Mesenchymal stem cell (in vitro differentiated cells and primary cell): ENCODE data around the gene POU2AF1.

Experiments
- DNase-seq: peaks from one replicate; pipeline ENCODE4 v3.0.0-alpha.2; 2013
- H2AFZ ChIP-seq: one replicate; pipeline ENCODE4 v1.6.1; 2013; ENCODE audit warnings: low read depth, mild to moderate bottlenecking, control low read depth, inconsistent platforms, low read length, moderate library complexity
- H2AK5ac ChIP-seq: 2 replicates; pipeline ENCODE4 v1.6.1; 2013; ENCODE audit warnings: low read length, moderate library complexity, mild to moderate bottlenecking, inconsistent platforms; ENCODE audit not compliant: severe bottlenecking
- H2BK120ac ChIP-seq: one replicate; pipeline ENCODE4 v1.6.1; 2013; ENCODE audit warnings: low read depth, mild to moderate bottlenecking, inconsistent platforms, low read length, moderate library complexity
- H2BK12ac ChIP-seq, 2 experiments: one replicate each; pipeline ENCODE4 v1.6.1; 2013; ENCODE audit warnings: inconsistent platforms in 2 of 2, low read length in 2 of 2, mild to moderate bottlenecking in 2 of 2, moderate library complexity in 2 of 2, control low read depth in 1 of 2
- H2BK15ac ChIP-seq: one replicate; pipeline ENCODE4 v1.6.1; 2013; ENCODE audit warnings: mild to moderate bottlenecking, low read depth, inconsistent platforms; ENCODE audit not compliant: poor library complexity, severe bottlenecking
- H2BK5ac ChIP-seq: 2 replicates; pipeline ENCODE4 v1.6.1; 2013; ENCODE audit warnings: low read depth, mild to moderate bottlenecking, low read length, control low read depth, inconsistent platforms; ENCODE audit not compliant: poor library complexity, severe bottlenecking
- H3K14ac ChIP-seq, 2 experiments: one replicate each; pipeline ENCODE4 v1.6.1; 2013; ENCODE audit warnings: inconsistent platforms in 2 of 2, low read length in 2 of 2, control low read depth in 1 of 2, mild to moderate bottlenecking in 1 of 2, moderate library complexity in 1 of 2
- H3K18ac ChIP-seq, 2 experiments: one replicate each; pipeline ENCODE4 v1.6.1; 2013; ENCODE audit warnings: inconsistent platforms in 2 of 2, low read length in 2 of 2, control low read depth in 1 of 2, low read depth in 1 of 2, mild to moderate bottlenecking in 1 of 2
- H3K23ac ChIP-seq, 2 experiments: one replicate each; pipeline ENCODE4 v1.6.1; 2013; ENCODE audit warnings: inconsistent platforms in 2 of 2, low read length in 2 of 2, mild to moderate bottlenecking in 2 of 2, moderate library complexity in 2 of 2, control low read depth in 1 of 2
- H3K27ac ChIP-seq: 2 replicates; pipeline ENCODE4 v1.5.1; 2013; ENCODE audit warnings: mild to moderate bottlenecking, moderate library complexity, low read length, control low read depth, inconsistent platforms; ENCODE audit not compliant: poor library complexity, severe bottlenecking
- H3K27me3 ChIP-seq, 2 experiments: 2 replicates each; pipeline versions ENCODE4 v1.6.1 to v1.7.0; 2013; ENCODE audit warnings: low read length in 2 of 2, mild to moderate bottlenecking in 2 of 2, moderate library complexity in 2 of 2, control low read depth in 1 of 2, inconsistent platforms in 1 of 2; ENCODE audit not compliant: control insufficient read depth in 1 of 2, insufficient read depth in 1 of 2
- H3K36me3 ChIP-seq, 2 experiments: 2 replicates each; pipeline versions ENCODE4 v1.6.1 to v1.7.0; 2013; ENCODE audit warnings: low read length in 2 of 2, control low read depth in 1 of 2, inconsistent platforms in 1 of 2, low read depth in 1 of 2, mild to moderate bottlenecking in 1 of 2; ENCODE audit not compliant: insufficient read depth in 2 of 2, control insufficient read depth in 1 of 2
- H3K4ac ChIP-seq, 2 experiments: one replicate each; pipeline ENCODE4 v1.6.1; 2013; ENCODE audit warnings: inconsistent platforms in 2 of 2, low read length in 2 of 2, mild to moderate bottlenecking in 2 of 2, moderate library complexity in 2 of 2, control low read depth in 1 of 2, low read depth in 1 of 2
- H3K4me1 ChIP-seq: 2 replicates; pipeline ENCODE4 v1.6.1; 2013; ENCODE audit warnings: low read depth, low read length, control low read depth; ENCODE audit not compliant: control insufficient read depth, insufficient read depth
- H3K4me2 ChIP-seq: 2 replicates; pipeline ENCODE4 v1.6.1; 2013; ENCODE audit warnings: low read length, mild to moderate bottlenecking, inconsistent platforms; ENCODE audit not compliant: poor library complexity, severe bottlenecking
- H3K4me3 ChIP-seq, 2 experiments: 2 replicates each; pipeline versions ENCODE4 v1.5.1 to v1.7.0; 2013; ENCODE audit warnings: low read length in 2 of 2, mild to moderate bottlenecking in 2 of 2, control low read depth in 1 of 2, low read depth in 1 of 2; ENCODE audit not compliant: insufficient read depth in 1 of 2
- H3K79me1 ChIP-seq: replicated peaks from 2 replicates; pipeline ENCODE4 v1.6.1; 2013; ENCODE audit warnings: mild to moderate bottlenecking, control low read depth, low read length, inconsistent platforms; ENCODE audit not compliant: poor library complexity, severe bottlenecking
- H3K9ac ChIP-seq: 2 replicates; pipeline ENCODE4 v1.7.0; 2013; ENCODE audit warnings: mild to moderate bottlenecking, low read length, moderate library complexity
- H3K9me3 ChIP-seq: 2 replicates; pipeline ENCODE4 v1.7.0; 2013; ENCODE audit warnings: mild to moderate bottlenecking, low read length; ENCODE audit not compliant: control insufficient read depth
- H4K8ac ChIP-seq: one replicate; pipeline ENCODE4 v1.6.1; 2013; ENCODE audit warnings: inconsistent platforms, mild to moderate bottlenecking, low read length, moderate library complexity
- H4K91ac ChIP-seq: one replicate; pipeline ENCODE4 v1.6.1; 2013; ENCODE audit warnings: mild to moderate bottlenecking, low read length, inconsistent platforms
- WGBS: methylation state at CpG from one replicate; pipeline ENCODE4 v1.1.7; 2013; ENCODE audit warnings: mixed read lengths; 5-methylcytosine and 5-hydroxymethylcytosine counted together

POU2AF1 gene

GRCh38 chr11:111392552-111392951, 13.5 kb upstream of the POU2AF1 start:
- H3K4me2 ChIP-seq, result no peak overlapping the region
- no peak overlapping the region for H3K4me3 ChIP-seq
- H2BK12ac ChIP-seq, result no peak overlapping the region
- DNase-seq, result no peak
- no peak overlapping the region for H3K18ac ChIP-seq
- no peak overlapping the region for H2BK120ac ChIP-seq
- 84% methylated on average over 4 of the region's 4 CpGs for WGBS
- H3K23ac ChIP-seq, result no peak overlapping the region
- H2BK5ac ChIP-seq, result no peak overlapping the region
- no peaks in the 10 kb centered on the region for H3K9me3 ChIP-seq
- no peak overlapping the region for H3K14ac ChIP-seq
- H2BK15ac ChIP-seq, result no peak overlapping the region
- no peak overlapping the region for H3K9ac ChIP-seq
- H2AFZ ChIP-seq, result no peak overlapping the region
- H3K4me1 ChIP-seq, result no peaks in the 10 kb centered on the region
- no peak overlapping the region for H4K8ac ChIP-seq
- H3K4ac ChIP-seq, result no peak overlapping the region
- H4K91ac ChIP-seq, result no peak overlapping the region
- H3K27me3 ChIP-seq, result peaks cover 0 to 82% of the 10 kb centered on the region in 2 experiments
- H2AK5ac ChIP-seq, result no peak overlapping the region
- H3K79me1 ChIP-seq, result no peaks in the 10 kb centered on the region
- no peak overlapping the region for H3K27ac ChIP-seq
- no peaks in the 10 kb centered on the region for H3K36me3 ChIP-seq

GRCh38 chr11:111391328-111392124, 12.5 kb upstream of the POU2AF1 start:
- no peak for DNase-seq
- Histone ChIP-seq H3K79me1 (no peaks in the 10 kb centered on the region), H3K27ac (no peak overlapping the region), H2BK120ac (no peak overlapping the region), H3K4me3 (no peak overlapping the region), H2BK15ac (no peak overlapping the region), H3K18ac (no peak overlapping the region), H4K91ac (no peak overlapping the region), H3K14ac (no peak overlapping the region), H3K23ac (no peak overlapping the region), H3K4ac (no peak overlapping the region), H3K9me3 (peaks cover 5% of the 10 kb centered on the region), H3K4me2 (no peak overlapping the region), H3K27me3 (peaks cover 0 to 80% of the 10 kb centered on the region in 2 experiments), H2BK12ac (no peak overlapping the region), H3K36me3 (no peaks in the 10 kb centered on the region), H2AFZ (no peak overlapping the region), H2BK5ac (no peak overlapping the region), H4K8ac (no peak overlapping the region), H2AK5ac (no peak overlapping the region), H3K9ac (no peak overlapping the region), H3K4me1 (no peaks in the 10 kb centered on the region)
- 91% methylated on average over 13 of the region's 13 CpGs for whole genome bisulfite sequencing

- Histone ChIP-seq H2BK120ac (no peak overlapping the region), H2AK5ac (no peak overlapping the region), H4K8ac (no peak overlapping the region), H3K36me3 (no peaks in the 10 kb centered on the region), H3K79me1 (no peaks in the 10 kb centered on the region), H3K27ac (no peak overlapping the region), H3K4me3 (no peak overlapping the region), H2BK15ac (no peak overlapping the region), H3K4me1 (no peaks in the 10 kb centered on the region), H2AFZ (no peak overlapping the region), H3K23ac (no peak overlapping the region), H3K4me2 (no peak overlapping the region), H3K9ac (no peak overlapping the region), H2BK5ac (no peak overlapping the region), H3K9me3 (peaks cover 15% of the 10 kb centered on the region), H3K18ac (no peak overlapping the region), H2BK12ac (no peak overlapping the region), H4K91ac (no peak overlapping the region), H3K14ac (no peak overlapping the region), H3K27me3 (peaks cover 0 to 59% of the 10 kb centered on the region in 2 experiments), H3K4ac (no peak overlapping the region)
- DNase-seq, result no peak
- WGBS, result 87% methylated on average over 1 of the region's 1 CpG
Measured at GRCh38 chr11:111388842-111389241, 9.8 kb upstream of the POU2AF1 start.

- Histone ChIP-seq H3K27me3 (peaks cover 0 to 55% of the 10 kb centered on the region in 2 experiments), H2BK5ac (no peak overlapping the region), H3K4me1 (no peaks in the 10 kb centered on the region), H3K27ac (no peak overlapping the region), H2BK15ac (no peak overlapping the region), H4K8ac (no peak overlapping the region), H2AFZ (no peak overlapping the region), H3K9ac (no peak overlapping the region), H2BK120ac (no peak overlapping the region), H3K9me3 (peaks cover 15% of the 10 kb centered on the region), H3K4ac (no peak overlapping the region), H3K79me1 (no peaks in the 10 kb centered on the region), H3K4me3 (no peak overlapping the region), H3K36me3 (no peaks in the 10 kb centered on the region), H3K14ac (no peak overlapping the region), H3K23ac (no peak overlapping the region), H2BK12ac (no peak overlapping the region), H3K4me2 (no peak overlapping the region), H2AK5ac (no peak overlapping the region), H3K18ac (no peak overlapping the region), H4K91ac (no peak overlapping the region)
- 86% methylated on average over 3 of the region's 4 CpGs for WGBS
- no peak for DNase-seq
Measured at GRCh38 chr11:111388420-111388819, 9.3 kb upstream of the POU2AF1 start.
